ENCODE results near the gene MRPL4. TPM values are rescaled to one million over a fixed set of nuclear protein-coding genes. Genes with fewer than 3 reads are reported as not detected.
A peak's percentile ranks its signal among the peaks of the same experiment; 100 is the strongest.

MRPL4 gene
- total and polyA plus RNA-seq, 2 of the 13 experiments (the other 11 are each of a cell fraction or from before 2014, with no cell fraction given): 40.6 to 42.5 TPM

GRCh38 chr19:10269333-10270179, 17.5 kb downstream of the MRPL4 start (continued):
- TF ChIP-seq E2F1 (CRISPR knock-in tag; IDR thresholded peaks at IDR 0.05): no peak
- no peak for TF ChIP-seq ZNF672 (CRISPR knock-in tag; IDR thresholded peaks at IDR 0.05)
- no peak; the same call in 1 of the 2 replicates for TF ChIP-seq SP2 (CRISPR knock-in tag; IDR thresholded peaks at IDR 0.05)
- no peak for TF ChIP-seq POGZ (CRISPR knock-in tag; IDR thresholded peaks at IDR 0.05)
- no peak for TF ChIP-seq NR3C1 (CRISPR knock-in tag; IDR thresholded peaks at IDR 0.05)
- peak; percentile 61; the same call in 1 of the 2 replicates for TF ChIP-seq ZNF205 (CRISPR knock-in tag; IDR thresholded peaks at IDR 0.05)
- TF ChIP-seq ARID2 (CRISPR knock-in tag; IDR thresholded peaks at IDR 0.05; ENCODE audit: borderline replicate concordance): no peak
- TF ChIP-seq, protein P1, sequence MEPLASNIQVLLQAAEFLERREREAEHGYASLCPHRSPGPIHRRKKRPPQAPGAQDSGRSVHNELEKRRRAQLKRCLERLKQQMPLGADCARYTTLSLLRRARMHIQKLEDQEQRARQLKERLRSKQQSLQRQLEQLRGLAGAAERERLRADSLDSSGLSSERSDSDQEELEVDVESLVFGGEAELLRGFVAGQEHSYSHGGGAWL (CRISPR knock-in tag; IDR thresholded peaks at IDR 0.05): no peak
- TF ChIP-seq MLLT10 (CRISPR knock-in tag; IDR thresholded peaks at IDR 0.05): no peak
- no peak for TF ChIP-seq ZNF549 (CRISPR knock-in tag; IDR thresholded peaks at IDR 0.05)
- no peak for TF ChIP-seq CREM (IDR thresholded peaks at IDR 0.05)
- no peak for TF ChIP-seq CREM (CRISPR knock-in tag; IDR thresholded peaks at IDR 0.05)
- TF ChIP-seq ZNF7 (CRISPR knock-in tag; IDR thresholded peaks at IDR 0.05): no peak
- TF ChIP-seq ATF5 (CRISPR knock-in tag; IDR thresholded peaks at IDR 0.05; ENCODE audit: low read depth): no peak; the same call in 1 of the 2 replicates
- TF ChIP-seq TEAD3 (CRISPR knock-in tag; optimal IDR thresholded peaks at IDR 0.05; ENCODE audit: borderline replicate concordance): no peak
- TF ChIP-seq, protein P2, sequence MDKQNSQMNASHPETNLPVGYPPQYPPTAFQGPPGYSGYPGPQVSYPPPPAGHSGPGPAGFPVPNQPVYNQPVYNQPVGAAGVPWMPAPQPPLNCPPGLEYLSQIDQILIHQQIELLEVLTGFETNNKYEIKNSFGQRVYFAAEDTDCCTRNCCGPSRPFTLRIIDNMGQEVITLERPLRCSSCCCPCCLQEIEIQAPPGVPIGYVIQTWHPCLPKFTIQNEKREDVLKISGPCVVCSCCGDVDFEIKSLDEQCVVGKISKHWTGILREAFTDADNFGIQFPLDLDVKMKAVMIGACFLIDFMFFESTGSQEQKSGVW (CRISPR knock-in tag; IDR thresholded peaks at IDR 0.05; ENCODE audit: borderline replicate concordance): no peak
- TF ChIP-seq STAG1 (CRISPR knock-in tag; IDR thresholded peaks at IDR 0.05): peak; percentile 91
- TF ChIP-seq RNF219 (CRISPR knock-in tag; IDR thresholded peaks at IDR 0.05): no peak
- peak; percentile 49 for TF ChIP-seq ZNF687 (CRISPR knock-in tag; IDR thresholded peaks at IDR 0.05)
- no peak for TF ChIP-seq ZNF207 (IDR thresholded peaks at IDR 0.05; ENCODE audit: borderline replicate concordance)
- no peak for TF ChIP-seq BRD4 (CRISPR knock-in tag; IDR thresholded peaks at IDR 0.05)
- no peak; the same call in 1 of the 2 replicates for TF ChIP-seq MIXL1 (CRISPR knock-in tag; IDR thresholded peaks at IDR 0.05)

Measured in HepG2 (cell line).